ENCODE measurements around the gene EHMT1. TPM values are rescaled to one million over a fixed set of nuclear protein-coding genes. Genes with fewer than 3 reads are reported as not detected.
"Not testable (repeated sequence)": the region's sequence is repeated elsewhere in the genome, so short reads cannot be mapped to it uniquely, and the experiment has no call there.

Gene EHMT1
- total RNA-seq, 4 donors from 2014 or later = 38.6 to 77.8 (median 54.3) TPM

- DNase-seq (no peak), ATAC-seq (no peak)
- Histone ChIP-seq H3K36me3 (peaks cover 0 to 58% of the 10 kb centered on the region in 2 donors), H3K27me3 (no peaks in the 10 kb centered on the region), H3K4me1 (no peaks in the 10 kb centered on the region), H3K27ac (no peak overlapping the region), H3K9me3 (no peaks in the 10 kb centered on the region), H3K4me3 (no peak overlapping the region)
- intact Hi-C loops (cut with DNase I; ENCODE audit: low total_unique reads) (no loop called here), in situ Hi-C loops (cut with MboI; ENCODE audit: low sequenced_read_pairs in 4 of 4) (no loop called here)
- no peak for TF ChIP-seq POLR2A (IDR thresholded peaks at IDR 0.05)
- TF ChIP-seq, protein P1, sequence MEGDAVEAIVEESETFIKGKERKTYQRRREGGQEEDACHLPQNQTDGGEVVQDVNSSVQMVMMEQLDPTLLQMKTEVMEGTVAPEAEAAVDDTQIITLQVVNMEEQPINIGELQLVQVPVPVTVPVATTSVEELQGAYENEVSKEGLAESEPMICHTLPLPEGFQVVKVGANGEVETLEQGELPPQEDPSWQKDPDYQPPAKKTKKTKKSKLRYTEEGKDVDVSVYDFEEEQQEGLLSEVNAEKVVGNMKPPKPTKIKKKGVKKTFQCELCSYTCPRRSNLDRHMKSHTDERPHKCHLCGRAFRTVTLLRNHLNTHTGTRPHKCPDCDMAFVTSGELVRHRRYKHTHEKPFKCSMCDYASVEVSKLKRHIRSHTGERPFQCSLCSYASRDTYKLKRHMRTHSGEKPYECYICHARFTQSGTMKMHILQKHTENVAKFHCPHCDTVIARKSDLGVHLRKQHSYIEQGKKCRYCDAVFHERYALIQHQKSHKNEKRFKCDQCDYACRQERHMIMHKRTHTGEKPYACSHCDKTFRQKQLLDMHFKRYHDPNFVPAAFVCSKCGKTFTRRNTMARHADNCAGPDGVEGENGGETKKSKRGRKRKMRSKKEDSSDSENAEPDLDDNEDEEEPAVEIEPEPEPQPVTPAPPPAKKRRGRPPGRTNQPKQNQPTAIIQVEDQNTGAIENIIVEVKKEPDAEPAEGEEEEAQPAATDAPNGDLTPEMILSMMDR (IDR thresholded peaks at IDR 0.05 in 4 of 5, conservative IDR thresholded peaks at IDR 0.05 in 1 of 5) = no peak
Observed at GRCh38 chr9:137774775-137775386, 156.1 kb downstream of the EHMT1 start.

DNA sequence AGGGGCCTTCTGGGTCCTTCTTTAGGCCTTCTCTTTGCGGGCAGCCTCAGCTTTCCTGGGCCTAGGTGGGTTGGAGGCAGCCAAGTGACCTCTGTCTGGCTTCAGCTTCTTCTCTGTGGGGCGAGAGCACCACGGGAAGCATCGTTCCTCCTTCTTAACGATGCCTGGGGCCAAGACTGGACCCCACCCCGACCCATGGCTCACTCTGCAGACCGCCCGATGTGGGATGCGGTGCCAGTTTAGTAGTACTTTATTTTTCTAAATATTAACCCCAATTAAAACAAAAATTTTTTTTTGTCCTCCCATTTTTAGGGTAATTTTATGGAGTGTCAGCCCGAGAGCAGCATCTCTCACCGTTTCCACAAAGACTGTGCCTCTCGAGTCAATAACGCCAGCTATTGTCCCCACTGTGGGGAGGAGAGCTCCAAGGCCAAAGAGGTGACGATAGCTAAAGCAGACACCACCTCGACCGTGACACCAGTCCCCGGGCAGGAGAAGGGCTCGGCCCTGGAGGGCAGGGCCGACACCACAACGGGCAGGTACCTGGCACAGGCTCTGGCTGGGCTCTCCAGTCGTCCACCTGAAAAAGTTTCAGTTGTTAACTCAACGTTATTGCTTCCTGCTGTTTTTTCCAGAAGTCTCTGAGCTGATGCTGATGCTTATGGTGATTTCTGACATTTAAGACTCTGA lies 157.6 kb downstream of the EHMT1 start:
- TF ChIP-seq, protein P1 (IDR thresholded peaks at IDR 0.05 in 4 of 5, conservative IDR thresholded peaks at IDR 0.05 in 1 of 5) = no peak
- no peak for TF ChIP-seq POLR2A (IDR thresholded peaks at IDR 0.05)
- DNase-seq (no peak), ATAC-seq (no peak)
- in situ Hi-C loops (cut with MboI; ENCODE audit: low sequenced_read_pairs in 4 of 4) = no loop called here
- H3K9me3 ChIP-seq = no peaks in the 10 kb centered on the region
- H3K4me3 ChIP-seq = no peak overlapping the region
- no peaks in the 10 kb centered on the region for H3K4me1 ChIP-seq
- peaks cover 0 to 51% of the 10 kb centered on the region in 2 donors for H3K36me3 ChIP-seq
- H3K27me3 ChIP-seq = no peaks in the 10 kb centered on the region
- no peak overlapping the region for H3K27ac ChIP-seq
- intact Hi-C loops (cut with DNase I; ENCODE audit: low total_unique reads) = no loop called here

GRCh38 chr9:137777761-137778160 lies 159.0 kb downstream of the EHMT1 start:
- in situ Hi-C loops (cut with MboI; ENCODE audit: low sequenced_read_pairs in 4 of 4) = no loop called here
- no peak for DNase-seq
- no peak for TF ChIP-seq POLR2A (IDR thresholded peaks at IDR 0.05)
- no peak overlapping the region for H3K27ac ChIP-seq
- H3K27me3 ChIP-seq = no peaks in the 10 kb centered on the region
- intact Hi-C loops (cut with DNase I; ENCODE audit: low total_unique reads) = no loop called here
- ATAC-seq = no peak
- peaks cover 0 to 64% of the 10 kb centered on the region in 2 donors for H3K36me3 ChIP-seq
- H3K4me3 ChIP-seq = no peak overlapping the region
- H3K4me1 ChIP-seq = no peaks in the 10 kb centered on the region
- H3K9me3 ChIP-seq = no peaks in the 10 kb centered on the region

GRCh38 chr9:137778336-137778735 lies 159.5 kb downstream of the EHMT1 start:
- H3K4me1 ChIP-seq = no peaks in the 10 kb centered on the region
- TF ChIP-seq, protein P1 (IDR thresholded peaks at IDR 0.05 in 4 of 5, conservative IDR thresholded peaks at IDR 0.05 in 1 of 5) = no peak
- no peak for TF ChIP-seq POLR2A (IDR thresholded peaks at IDR 0.05)
- no peaks in the 10 kb centered on the region for H3K27me3 ChIP-seq
- ATAC-seq (no peak), DNase-seq (no peak)
- peaks cover 0 to 70% of the 10 kb centered on the region in 2 donors for H3K36me3 ChIP-seq
- no peak overlapping the region for H3K27ac ChIP-seq
- intact Hi-C loops (cut with DNase I; ENCODE audit: low total_unique reads) (no loop called here), in situ Hi-C loops (cut with MboI; ENCODE audit: low sequenced_read_pairs in 4 of 4) (no loop called here)
- H3K4me3 ChIP-seq = no peak overlapping the region
- no peaks in the 10 kb centered on the region for H3K9me3 ChIP-seq

GRCh38 chr9:137778914-137779313 lies 160.1 kb downstream of the EHMT1 start:
- TF ChIP-seq POLR2A (IDR thresholded peaks at IDR 0.05) = no peak
- TF ChIP-seq, protein P1 (IDR thresholded peaks at IDR 0.05 in 4 of 5, conservative IDR thresholded peaks at IDR 0.05 in 1 of 5) = no peak
- in situ Hi-C loops (cut with MboI; ENCODE audit: low sequenced_read_pairs in 4 of 4) (no loop called here), intact Hi-C loops (cut with DNase I; ENCODE audit: low total_unique reads) (no loop called here)
- no peak overlapping the region for H3K4me3 ChIP-seq
- H3K36me3 ChIP-seq = peaks cover 0 to 74% of the 10 kb centered on the region in 2 donors
- no peaks in the 10 kb centered on the region for H3K27me3 ChIP-seq
- ATAC-seq = peak in 1 of 2 donors; percentile 18
- no peaks in the 10 kb centered on the region for H3K9me3 ChIP-seq
- no peak for DNase-seq
- H3K27ac ChIP-seq = no peak overlapping the region
- no peaks in the 10 kb centered on the region for H3K4me1 ChIP-seq

GRCh38 chr9:137780031-137780430 lies 161.2 kb downstream of the EHMT1 start:
- H3K4me1 ChIP-seq; in situ Hi-C loops (cut with MboI; ENCODE audit: low sequenced_read_pairs in 4 of 4); H3K27me3 ChIP-seq; H3K4me3 ChIP-seq; intact Hi-C loops (cut with DNase I; ENCODE audit: low total_unique reads); ATAC-seq; H3K27ac ChIP-seq; H3K9me3 ChIP-seq; DNase-seq: not testable (repeated sequence)
- peaks cover 0 to 76% of the 10 kb centered on the region in 2 donors for H3K36me3 ChIP-seq
